Parathyroid adenoma (tissue), 2 donors: Measurements from ENCODE around the gene RHOH.

Source experiments
- H2AFZ ChIP-seq: fragments of 300-600 bp; sonication (generic); one replicate; pipeline ENCODE4 v1.7.0; 2017; ENCODE audit warnings: antibody characterized with exemption, mild to moderate bottlenecking
- H3K27ac ChIP-seq: fragments of 300-600 bp; sonication (generic); one replicate; pipeline ENCODE4 v1.7.0; 2017
- H3K27me3 ChIP-seq: fragments of 300-600 bp; sonication (generic); one replicate; pipeline ENCODE4 v1.7.0; 2017; ENCODE audit warnings: low read length; ENCODE audit not compliant: control insufficient read depth, insufficient read depth
- H3K36me3 ChIP-seq: fragments of 300-600 bp; sonication (generic); one replicate; pipeline ENCODE4 v1.7.0; 2017; ENCODE audit warnings: low read length; ENCODE audit not compliant: control insufficient read depth, insufficient read depth
- H3K4me1 ChIP-seq: fragments of 300-600 bp; sonication (generic); one replicate; pipeline ENCODE4 v1.7.0; 2017; ENCODE audit warnings: control low read depth
- H3K4me2 ChIP-seq: fragments of 300-600 bp; sonication (generic); one replicate; pipeline ENCODE4 v1.7.0; 2017; ENCODE audit warnings: low read length
- H3K4me3 ChIP-seq: fragments of 300-600 bp; sonication (generic); one replicate; pipeline ENCODE4 v1.7.0; 2017; ENCODE audit warnings: low read depth, low read length
- H3K79me2 ChIP-seq: fragments of 300-600 bp; sonication (generic); one replicate; pipeline ENCODE4 v1.7.0; 2017; ENCODE audit warnings: control low read depth
- H3K9ac ChIP-seq: fragments of 300-600 bp; sonication (generic); one replicate; pipeline ENCODE4 v1.7.0; 2017; ENCODE audit warnings: mild to moderate bottlenecking
- H3K9me3 ChIP-seq: fragments of 300-600 bp; sonication (generic); one replicate; pipeline ENCODE4 v1.7.0; 2017; ENCODE audit warnings: low read length; ENCODE audit not compliant: control insufficient read depth
- CTCF ChIP-seq: fragments of 300-600 bp; sonication (generic); IDR thresholded peaks from one replicate; pipeline ENCODE4 v1.7.0; 2017; ENCODE audit warnings: antibody characterized with exemption, mild to moderate bottlenecking
- donor health status: primary hyperparathyroidism.

Gene RHOH

DNA sequence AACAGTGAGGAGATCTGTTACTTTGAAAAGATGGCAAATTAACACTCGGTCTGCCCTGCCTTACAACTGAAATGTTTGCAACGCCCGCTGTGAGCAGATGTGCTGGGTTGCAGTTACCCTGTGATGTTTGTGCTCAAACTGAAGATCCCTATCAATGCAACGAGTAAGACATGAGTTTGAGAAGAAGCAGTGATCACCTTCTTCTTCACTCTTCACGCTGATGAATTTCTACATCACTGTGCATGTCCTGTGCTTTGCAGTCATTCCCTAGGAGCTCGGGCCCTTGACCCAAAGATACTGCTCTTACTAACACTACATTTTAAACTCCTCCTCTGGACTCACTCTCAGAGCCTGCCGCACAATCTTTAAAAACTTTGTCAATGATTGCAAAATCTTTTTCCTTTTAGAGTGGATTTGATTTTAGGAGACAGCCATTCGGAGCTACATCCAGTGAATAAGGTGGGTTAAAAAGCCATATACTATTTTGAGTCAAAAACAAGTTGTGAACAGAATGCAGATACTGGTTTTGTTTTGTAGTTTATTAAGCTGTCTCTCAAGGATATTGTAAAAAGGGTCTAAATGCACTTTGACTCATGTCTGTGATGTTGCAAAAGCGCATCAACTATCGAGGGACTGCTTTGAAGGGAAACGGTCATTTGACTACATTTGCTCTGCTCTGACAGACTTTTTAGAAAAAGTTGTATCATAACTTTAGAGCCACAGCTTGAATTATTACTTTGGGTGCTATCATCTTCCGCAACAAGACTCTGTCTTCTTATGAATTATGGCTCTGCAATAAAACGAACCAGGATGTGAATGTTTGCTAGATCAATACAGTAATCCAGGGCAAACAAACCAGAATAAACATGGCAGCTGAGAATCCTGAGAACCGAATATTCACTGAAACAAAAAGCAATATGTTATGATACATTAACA lies 5.7 kb upstream of the RHOH start:
- Histone ChIP-seq H3K4me2 (no peak overlapping the region), H3K36me3 (no peaks in the 10 kb centered on the region), H3K4me1 (no peaks in the 10 kb centered on the region), H2AFZ (no peak overlapping the region), H3K4me3 (no peak overlapping the region), H3K27ac (no peak overlapping the region), H3K9ac (no peak overlapping the region), H3K9me3 (no peaks in the 10 kb centered on the region), H3K27me3 (no peaks in the 10 kb centered on the region), H3K79me2 (no peaks in the 10 kb centered on the region)
- no peak for TF ChIP-seq CTCF

DNA sequence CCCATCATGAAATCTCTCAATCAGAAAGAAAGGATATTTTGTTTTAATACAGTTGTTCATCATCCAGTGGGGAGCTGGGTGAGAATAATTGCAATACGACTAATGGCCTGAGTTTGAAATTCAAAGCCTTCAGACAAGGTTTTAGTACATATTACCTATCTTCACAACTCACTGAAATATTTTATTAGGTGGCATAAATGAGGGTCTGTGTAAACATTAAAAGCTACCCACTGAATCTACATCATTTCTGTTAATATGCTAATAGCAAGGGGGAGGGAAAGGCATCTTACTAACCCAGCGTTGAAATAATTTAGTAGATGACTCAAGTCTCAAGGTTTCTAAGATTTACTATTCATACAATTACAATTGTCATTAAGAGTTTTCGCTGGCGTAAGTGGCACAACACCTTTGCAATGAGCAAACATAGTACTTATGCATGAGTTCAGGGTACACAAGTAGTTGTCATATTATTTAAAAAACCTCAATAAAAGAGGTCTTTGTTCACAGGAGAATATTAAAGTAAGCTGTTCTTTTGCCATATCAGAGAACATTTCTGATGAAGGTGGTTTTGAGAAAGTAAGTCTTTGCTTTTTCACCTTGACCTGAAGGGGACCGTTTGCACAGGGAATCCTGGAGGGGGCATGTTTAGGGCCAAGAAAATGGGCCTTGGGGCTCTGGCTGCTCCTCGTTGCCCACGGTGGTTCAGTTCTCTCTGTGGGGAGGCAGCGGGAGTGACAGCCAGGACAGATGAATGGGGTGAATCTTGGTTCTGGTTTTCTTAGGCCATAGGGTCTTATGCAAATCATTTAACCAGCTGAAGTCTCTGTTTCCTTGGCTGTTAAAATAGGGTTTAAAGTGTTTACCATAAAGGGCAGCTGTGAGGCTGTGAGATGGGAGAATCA lies 4.5 kb upstream of the RHOH start:
- no peak overlapping the region for H3K27ac ChIP-seq
- TF ChIP-seq CTCF: no peak
- H2AFZ ChIP-seq: no peak overlapping the region
- H3K4me1 ChIP-seq: no peaks in the 10 kb centered on the region
- no peak overlapping the region for H3K4me3 ChIP-seq
- no peaks in the 10 kb centered on the region for H3K36me3 ChIP-seq
- H3K9me3 ChIP-seq: no peaks in the 10 kb centered on the region
- H3K27me3 ChIP-seq: no peaks in the 10 kb centered on the region
- no peak overlapping the region for H3K9ac ChIP-seq
- no peak overlapping the region for H3K4me2 ChIP-seq
- no peaks in the 10 kb centered on the region for H3K79me2 ChIP-seq

DNA sequence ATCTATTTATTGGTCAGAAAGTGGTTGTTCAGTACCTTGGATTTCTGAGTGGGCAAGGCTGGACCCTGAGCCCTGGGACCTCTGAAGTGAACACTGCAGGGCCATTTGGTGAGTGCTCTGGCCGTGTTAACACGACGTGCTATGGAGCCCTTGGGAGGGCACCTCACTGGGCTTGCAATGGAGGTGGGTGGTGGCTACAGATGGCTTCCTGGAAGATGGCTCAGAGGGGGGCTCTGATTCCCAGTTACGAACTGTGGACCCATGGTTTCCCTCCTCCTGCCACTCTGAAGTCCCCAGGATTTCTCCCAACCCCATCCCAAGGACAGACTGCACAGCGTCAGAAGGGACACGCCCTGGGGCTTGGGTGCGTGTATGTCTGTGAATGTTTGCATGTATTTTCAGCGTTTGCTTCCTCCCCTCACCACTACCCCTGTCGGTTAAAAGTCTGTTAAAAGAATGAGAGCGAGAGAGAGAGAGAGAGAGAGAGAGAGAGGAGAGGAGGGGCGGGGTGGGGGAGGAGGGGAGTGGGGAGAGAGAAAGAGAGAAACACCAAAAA lies 3.7 kb upstream of the RHOH start:
- Histone ChIP-seq H3K4me1 (no peaks in the 10 kb centered on the region), H3K27me3 (no peaks in the 10 kb centered on the region), H3K4me3 (no peak overlapping the region), H3K9me3 (no peaks in the 10 kb centered on the region), H3K79me2 (no peaks in the 10 kb centered on the region), H3K36me3 (no peaks in the 10 kb centered on the region), H3K27ac (no peak overlapping the region), H3K9ac (no peak overlapping the region), H2AFZ (no peak overlapping the region), H3K4me2 (no peak overlapping the region)
- no peak for TF ChIP-seq CTCF

DNA sequence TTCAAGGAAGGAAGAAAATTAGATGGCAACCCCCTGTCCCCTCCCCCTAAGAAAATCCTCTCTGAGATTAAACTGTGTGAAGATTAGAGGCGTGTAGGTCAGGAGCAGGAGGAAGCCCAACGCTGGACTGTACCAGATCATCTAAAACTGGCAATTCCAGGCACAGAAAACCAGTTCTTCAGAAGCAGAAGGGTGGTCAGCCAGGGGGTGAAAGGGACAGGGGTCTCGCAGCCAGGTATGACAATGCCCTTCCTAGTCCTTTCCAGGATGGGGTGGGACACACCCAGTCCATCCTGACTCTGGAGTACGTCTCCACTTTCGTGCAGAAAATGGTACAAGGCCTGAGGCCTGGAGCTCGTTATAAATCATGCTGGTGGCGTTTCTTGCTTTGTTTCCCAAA lies 3.3 kb upstream of the RHOH start:
- no peak overlapping the region for H3K4me3 ChIP-seq
- no peak for TF ChIP-seq CTCF

More for the DNA sequence above, 3.3 kb upstream of the RHOH start:
- H2AFZ ChIP-seq: no peak overlapping the region
- H3K27ac ChIP-seq: no peak overlapping the region
- H3K9me3 ChIP-seq: no peaks in the 10 kb centered on the region
- H3K36me3 ChIP-seq: no peaks in the 10 kb centered on the region
- no peaks in the 10 kb centered on the region for H3K79me2 ChIP-seq
- no peak overlapping the region for H3K9ac ChIP-seq
- no peak overlapping the region for H3K4me2 ChIP-seq
- H3K27me3 ChIP-seq: no peaks in the 10 kb centered on the region
- no peaks in the 10 kb centered on the region for H3K4me1 ChIP-seq
